Measurements from ENCODE around the gene TPX2.

TPX2 gene

GRCh38 chr20:31707258-31707615 lies 31.9 kb upstream of the TPX2 start (continued):
- TF ChIP-seq CREB5 (CRISPR knock-in tag; IDR thresholded peaks at IDR 0.05; ENCODE audit: low read depth) (no peak), OSR1 (CRISPR knock-in tag; IDR thresholded peaks at IDR 0.05) (no peak), BACH2 (CRISPR knock-in tag; IDR thresholded peaks at IDR 0.05; ENCODE audit: borderline replicate concordance) (no peak)

- no peak for ATAC-seq
- no peak for TF ChIP-seq ZC3H10 (CRISPR knock-in tag; IDR thresholded peaks at IDR 0.05)
- no peak for TF ChIP-seq ARNTL (CRISPR knock-in tag; IDR thresholded peaks at IDR 0.05; ENCODE audit: borderline replicate concordance, low read depth)
- TF ChIP-seq ISL1 (CRISPR knock-in tag; IDR thresholded peaks at IDR 0.05): no peak
- no peak for TF ChIP-seq TOX (CRISPR knock-in tag; IDR thresholded peaks at IDR 0.05; ENCODE audit: borderline replicate concordance)
- TF ChIP-seq CSRNP3 (CRISPR knock-in tag; IDR thresholded peaks at IDR 0.05): no peak
- no peak for TF ChIP-seq POU6F1 (CRISPR knock-in tag; IDR thresholded peaks at IDR 0.05; ENCODE audit: borderline replicate concordance, low read depth)
- no peak for TF ChIP-seq PPARA (CRISPR knock-in tag; IDR thresholded peaks at IDR 0.05; ENCODE audit: borderline replicate concordance)
- TF ChIP-seq ZFP3 (CRISPR knock-in tag; IDR thresholded peaks at IDR 0.05): no peak
- TF ChIP-seq TCF4 (CRISPR knock-in tag; IDR thresholded peaks at IDR 0.05; ENCODE audit: borderline replicate concordance): no peak
- TF ChIP-seq ESRRG (CRISPR knock-in tag; IDR thresholded peaks at IDR 0.05): no peak
- no peak for TF ChIP-seq ZNF565 (CRISPR knock-in tag; conservative IDR thresholded peaks at IDR 0.05; ENCODE audit: low read depth)
- TF ChIP-seq SNAI2 (CRISPR knock-in tag; IDR thresholded peaks at IDR 0.05): no peak
Observed at GRCh38 chr20:31707994-31708735, 30.9 kb upstream of the TPX2 start.

- TF ChIP-seq ZNF8 (CRISPR knock-in tag; IDR thresholded peaks at IDR 0.05) (no peak), TCF4 (CRISPR knock-in tag; IDR thresholded peaks at IDR 0.05; ENCODE audit: borderline replicate concordance) (no peak), ZFP3 (CRISPR knock-in tag; IDR thresholded peaks at IDR 0.05) (no peak), ZNF70 (CRISPR knock-in tag; IDR thresholded peaks at IDR 0.05) (no peak), ISL1 (CRISPR knock-in tag; IDR thresholded peaks at IDR 0.05) (no peak), CREB5 (CRISPR knock-in tag; IDR thresholded peaks at IDR 0.05; ENCODE audit: low read depth) (no peak), GLIS3 (CRISPR knock-in tag; IDR thresholded peaks at IDR 0.05) (no peak), RARB (CRISPR knock-in tag; IDR thresholded peaks at IDR 0.05) (no peak), SNAI2 (CRISPR knock-in tag; IDR thresholded peaks at IDR 0.05) (no peak), ZFP30 (CRISPR knock-in tag; IDR thresholded peaks at IDR 0.05) (no peak), POU6F1 (CRISPR knock-in tag; IDR thresholded peaks at IDR 0.05; ENCODE audit: borderline replicate concordance, low read depth) (no peak), ZNF565 (CRISPR knock-in tag; conservative IDR thresholded peaks at IDR 0.05; ENCODE audit: low read depth) (no peak), OSR1 (CRISPR knock-in tag; IDR thresholded peaks at IDR 0.05) (no peak)
- ATAC-seq: no peak
Observed at GRCh38 chr20:31708736-31709534, 30.2 kb upstream of the TPX2 start.
